H1 (cell line): ENCODE results near the gene CAPG. TPM values are rescaled to one million over a fixed set of nuclear protein-coding genes. Genes with fewer than 3 reads are reported as not detected.

ENCODE experiments used
- CTCF ChIA-PET: fragments of 300-600 bp; sonication (Branson Sonifier 250); formaldehyde crosslinking; loops from one replicate; lab custom pipeline; 2021; ENCODE audit not compliant: partially characterized antibody; lab: Charles Lee
- POLR2A ChIA-PET: fragments of 300-600 bp; sonication (Branson Sonifier 250); formaldehyde crosslinking; loops from one replicate; lab custom pipeline; 2021; ENCODE audit warnings: inconsistent platforms; ENCODE audit not compliant: partially characterized antibody; lab: Charles Lee
- DNase-seq, 2 experiments: peaks; one replicate each; pipeline versions ENCODE4 v3.0.0 to v3.0.0-alpha.2; 2010 to 2022; ENCODE audit warnings: low spot score in 2 of 2, low read depth in 1 of 2, mixed read lengths in 1 of 2
- FAIRE-seq: peaks from 2 replicates; lab custom pipeline; 2011; peaks lifted over from hg19 to GRCh38; lab: Jason Lieb, UNC
- H2AFZ ChIP-seq: 2 replicates; pipeline ENCODE4 v1.8.1; 2012; ENCODE audit warnings: low read length, inconsistent platforms
- H2AK5ac ChIP-seq: 2 replicates; pipeline ENCODE4 v1.6.1; 2013; ENCODE audit warnings: low read depth, low read length
- H2BK120ac ChIP-seq: replicated peaks from 2 replicates; pipeline ENCODE3; 2013; ENCODE audit warnings: low read depth, low read length, inconsistent platforms
- H2BK12ac ChIP-seq: 2 replicates; pipeline ENCODE4 v1.6.1; 2013; ENCODE audit warnings: low read depth, low read length
- H2BK15ac ChIP-seq: 2 replicates; pipeline ENCODE4 v1.6.1; 2013; ENCODE audit warnings: low read length
- H2BK20ac ChIP-seq: 2 replicates; pipeline ENCODE4 v1.6.1; 2013; ENCODE audit warnings: low read length
- H2BK5ac ChIP-seq: 2 replicates; pipeline ENCODE4 v1.6.1; 2013; ENCODE audit warnings: low read depth, low read length
- H3K14ac ChIP-seq: 2 replicates; pipeline ENCODE4 v1.6.1; 2013; ENCODE audit warnings: inconsistent platforms; ENCODE audit not compliant: insufficient read length
- H3K18ac ChIP-seq: 2 replicates; pipeline ENCODE4 v1.6.1; 2013; ENCODE audit warnings: low read length; ENCODE audit errors: extremely low read depth
- H3K23ac ChIP-seq: 2 replicates; pipeline ENCODE4 v1.6.1; 2013; ENCODE audit warnings: inconsistent platforms; ENCODE audit not compliant: insufficient read length
- H3K23me2 ChIP-seq: 2 replicates; pipeline ENCODE4 v1.6.1; 2013; ENCODE audit warnings: low read depth, low read length
- H3K27ac ChIP-seq: 2 replicates; pipeline ENCODE4 v1.6.1; 2011; ENCODE audit warnings: low read depth, low read length, inconsistent platforms
- H3K27me3 ChIP-seq, 4 experiments: replicated peaks in 1 of 4; 1 replicate in 1 of 4; 2 replicates in 3 of 4; pipeline versions ENCODE4 v1.6.1 to v1.8.1; 2011 to 2013; ENCODE audit warnings: low read length in 3 of 4, mild to moderate bottlenecking in 3 of 4, inconsistent platforms in 2 of 4, mixed read lengths in 2 of 4, moderate library complexity in 1 of 4; ENCODE audit not compliant: control insufficient read depth in 3 of 4, insufficient read depth in 3 of 4; ENCODE audit errors: extremely low read depth in 1 of 4
- H3K36me3 ChIP-seq, 4 experiments: 2 replicates each; pipeline versions ENCODE4 v1.6.1 to v1.8.1; 2011 to 2013; ENCODE audit warnings: mild to moderate bottlenecking in 4 of 4, low read length in 3 of 4, moderate library complexity in 2 of 4, control low read depth in 1 of 4, inconsistent platforms in 1 of 4; ENCODE audit not compliant: insufficient read depth in 4 of 4, control insufficient read depth in 2 of 4
- H3K4ac ChIP-seq: replicated peaks from 2 replicates; pipeline ENCODE3; 2013; ENCODE audit warnings: low read length, low read depth, mixed read lengths, inconsistent platforms; ENCODE audit not compliant: insufficient read length
- H3K4me1 ChIP-seq, 4 experiments: replicated peaks in 1 of 4; 1 replicate in 1 of 4; 2 replicates in 3 of 4; pipeline versions ENCODE4 v1.6.1 to v1.8.1; 2011 to 2013; ENCODE audit warnings: low read length in 3 of 4, inconsistent platforms in 2 of 4, mixed read lengths in 1 of 4; ENCODE audit not compliant: insufficient read depth in 4 of 4, control insufficient read depth in 3 of 4
- H3K4me2 ChIP-seq, 2 experiments: 2 replicates each; pipeline versions ENCODE4 v1.6.1 to v1.8.1; 2011 to 2013; ENCODE audit warnings: low read depth in 2 of 2, low read length in 2 of 2, control low read depth in 1 of 2, inconsistent platforms in 1 of 2, mild to moderate bottlenecking in 1 of 2; ENCODE audit not compliant: insufficient read depth in 1 of 2
- H3K4me3 ChIP-seq, 4 experiments: fragments of 200-600, 300-600 bp in 1 of 4; sonication (generic), shearing (Covaris generic), sonication (Bioruptor Twin) in 1 of 4; 2 replicates each; pipeline versions ENCODE4 v1.5.1 to v1.8.1; 2011 to 2016; ENCODE audit warnings: low read length in 4 of 4, low read depth in 3 of 4, control low read depth in 2 of 4, inconsistent platforms in 2 of 4, mild to moderate bottlenecking in 2 of 4, mixed read lengths in 1 of 4, moderate library complexity in 1 of 4; ENCODE audit not compliant: insufficient read depth in 2 of 4; ENCODE audit errors: extremely low read depth in 1 of 4
- H3K56ac ChIP-seq: replicated peaks from 2 replicates; pipeline ENCODE3; 2013; ENCODE audit warnings: low read depth, mild to moderate bottlenecking, mixed read lengths, low read length, inconsistent platforms; ENCODE audit not compliant: insufficient read length
- H3K79me1 ChIP-seq: 2 replicates; pipeline ENCODE4 v1.6.1; 2013; ENCODE audit warnings: low read depth, low read length, control low read depth
- H3K79me2 ChIP-seq, 2 experiments: 2 replicates each; pipeline versions ENCODE4 v1.6.1 to v1.8.1; 2012 to 2013; ENCODE audit warnings: low read length in 2 of 2, mild to moderate bottlenecking in 2 of 2, inconsistent platforms in 1 of 2; ENCODE audit not compliant: insufficient read depth in 2 of 2, control insufficient read depth in 1 of 2
- H3K9ac ChIP-seq, 4 experiments: replicated peaks in 1 of 4; 1 replicate in 1 of 4; 2 replicates in 3 of 4; pipeline versions ENCODE4 v1.6.1 to v1.8.1; 2011 to 2013; ENCODE audit warnings: low read depth in 3 of 4, low read length in 3 of 4, control low read depth in 2 of 4, mild to moderate bottlenecking in 2 of 4, moderate library complexity in 2 of 4, inconsistent platforms in 1 of 4; ENCODE audit errors: extremely low read depth in 1 of 4
- H3K9me3 ChIP-seq, 2 experiments: 2 replicates each; pipeline versions ENCODE4 v1.6.1 to v1.8.1; 2012 to 2013; ENCODE audit warnings: mild to moderate bottlenecking in 2 of 2, moderate library complexity in 2 of 2, control low read depth in 1 of 2, inconsistent platforms in 1 of 2, low read depth in 1 of 2, low read length in 1 of 2, mixed read lengths in 1 of 2; ENCODE audit not compliant: insufficient read depth in 2 of 2
- H4K20me1 ChIP-seq, 2 experiments: replicated peaks in 1 of 2; 2 replicates each; pipeline versions ENCODE3 to v1.8.1; 2011 to 2013; ENCODE audit warnings: inconsistent platforms in 2 of 2, low read length in 2 of 2, mild to moderate bottlenecking in 1 of 2; ENCODE audit not compliant: insufficient read depth in 2 of 2, control insufficient read depth in 1 of 2
- H4K5ac ChIP-seq: 2 replicates; pipeline ENCODE4 v1.6.1; 2013; ENCODE audit warnings: low read length, low read depth, mixed read lengths, inconsistent platforms; ENCODE audit not compliant: insufficient read length
- H4K8ac ChIP-seq: 2 replicates; pipeline ENCODE4 v1.8.0; 2013; ENCODE audit warnings: mild to moderate bottlenecking, moderate library complexity, low read length, inconsistent platforms; ENCODE audit not compliant: insufficient read depth; ENCODE audit errors: extremely low read depth
- H4K91ac ChIP-seq: replicated peaks from 2 replicates; pipeline ENCODE3; 2013; ENCODE audit warnings: low read length, mixed read lengths, inconsistent platforms; ENCODE audit not compliant: insufficient read length
- CREB1 ChIP-seq: IDR thresholded peaks from 2 replicates; pipeline ENCODE4 v1.6.1; 2012; ENCODE audit warnings: inconsistent platforms
- CTCF ChIP-seq, 3 experiments: IDR thresholded peaks; 1 replicate in 2 of 3; 2 replicates in 1 of 3; pipeline versions ENCODE4 v1.5.1 to v1.6.1; 2011; ENCODE audit warnings: low read length in 3 of 3, mild to moderate bottlenecking in 3 of 3, inconsistent platforms in 2 of 3, low read depth in 1 of 3, moderate library complexity in 1 of 3; ENCODE audit not compliant: insufficient read depth in 1 of 3; ENCODE audit errors: control extremely low read depth in 1 of 3
- GTF2F1 ChIP-seq: IDR thresholded peaks from 2 replicates; pipeline ENCODE4 v1.6.1; 2012; ENCODE audit warnings: low read depth, low read length, improper control_type of control experiment, borderline replicate concordance
- HDAC2 ChIP-seq, 2 experiments: fragments of 300-600 bp in 1 of 2; sonication (generic) in 1 of 2; IDR thresholded peaks; 2 replicates each; pipeline ENCODE4 v1.6.1; 2011 to 2012; ENCODE audit warnings: low read depth in 2 of 2, low read length in 2 of 2, mild to moderate bottlenecking in 2 of 2, moderate library complexity in 2 of 2, borderline replicate concordance in 1 of 2, inconsistent platforms in 1 of 2
- NRF1 ChIP-seq: IDR thresholded peaks from 2 replicates; pipeline ENCODE4 v1.6.1; 2011; ENCODE audit warnings: mild to moderate bottlenecking, low read depth, low read length, improper control_type of control experiment
- PHF8 ChIP-seq: fragments of 200-600 bp; sonication (generic); conservative IDR thresholded peaks from 2 replicates; pipeline ENCODE4 v1.7.1; 2012; ENCODE audit warnings: low read depth, mild to moderate bottlenecking, inconsistent platforms, low read length, moderate library complexity
- RAD21 ChIP-seq, 2 experiments: IDR thresholded peaks in 1 of 2; conservative IDR thresholded peaks in 1 of 2; 2 replicates each; pipeline ENCODE4 v1.6.1; 2011; ENCODE audit warnings: low read depth in 2 of 2, low read length in 2 of 2, improper control_type of control experiment in 1 of 2, inconsistent platforms in 1 of 2, mild to moderate bottlenecking in 1 of 2, moderate library complexity in 1 of 2
- SAP30 ChIP-seq: fragments of 300-600 bp; sonication (generic); IDR thresholded peaks from 2 replicates; pipeline ENCODE4 v1.7.1; 2012; ENCODE audit warnings: low read length, moderate library complexity, mild to moderate bottlenecking, inconsistent platforms; ENCODE audit not compliant: insufficient read depth, insufficient replicate concordance
- SP2 ChIP-seq: IDR thresholded peaks from 2 replicates; pipeline ENCODE4 v1.6.1; 2012; ENCODE audit warnings: mild to moderate bottlenecking, low read length, inconsistent platforms
- SUZ12 ChIP-seq: fragments of 200-600 bp; sonication (generic); IDR thresholded peaks from 2 replicates; pipeline ENCODE4 v1.6.1; 2012; ENCODE audit warnings: mild to moderate bottlenecking, inconsistent platforms, low read length, moderate library complexity, mixed read lengths
- TAF1 ChIP-seq: IDR thresholded peaks from 2 replicates; pipeline ENCODE4 v1.6.1; 2011; ENCODE audit warnings: mild to moderate bottlenecking, low read depth, low read length
- WGBS, 2 experiments: shearing (Covaris generic) in 1 of 2; methylation state at CpG; one replicate each; pipeline versions ENCODE4 v1.1.6 to v1.1.7; 2013 to 2015; ENCODE audit warnings: low lambda C conversion rate in 2 of 2, mixed read lengths in 2 of 2, inconsistent platforms in 1 of 2, low coverage in 1 of 2, missing lambda C conversion rate in 1 of 2; ENCODE audit not compliant: insufficient replicate concordance in 2 of 2, insufficient coverage in 1 of 2, insufficient read length in 1 of 2; ENCODE audit errors: extremely low coverage in 1 of 2, missing lambda C conversion rate in 1 of 2; 5-methylcytosine and 5-hydroxymethylcytosine counted together
- polyA plus RNA-seq, 7 experiments: library from polyadenylated mRNA; depleted of rRNA in 3 of 7; stranded (reverse) in 5 of 7; unstranded in 2 of 7; fragments of >200 nt in 5 of 7; fragments of 200-250 nt in 2 of 7; gene quantifications; 1 replicate in 5 of 7; 2 replicates in 1 of 7; 4 replicates in 1 of 7; pipeline versions ENCODE4 v1.2.1 to v1.2.3, GENCODE V29; 2011 to 2013; ENCODE audit warnings: missing spikeins in 2 of 7, mixed read lengths in 2 of 7
- total RNA-seq: library from RNA; stranded (reverse); fragmentation: NEBNext Ultra II Directional; extraction: Animal tissue kit (Norgen Biotek cat#: 25700); gene quantifications from 2 replicates; pipeline ENCODE4 v1.2.1, GENCODE V29; 2021

CAPG gene
- total and polyA plus RNA-seq, 2 of the 8 experiments (the other 6 are each of a cell fraction or from before 2014, with no cell fraction given), result 80.5 to 89.0 TPM

GRCh38 chr2:85387754-85388153, 22.4 kb downstream of the CAPG start:
- no peak for FAIRE-seq
- TF ChIP-seq NRF1, result no peak
- TF ChIP-seq CTCF (IDR thresholded peaks at IDR 0.05; ENCODE audit: control extremely low read depth in 1 of 3, insufficient read depth in 1 of 3, low read depth in 1 of 3, low read length in 3 of 3), result no peak
- no peak for TF ChIP-seq PHF8
- no peak for TF ChIP-seq SP2
- no peak for TF ChIP-seq SAP30
- TF ChIP-seq HDAC2 (IDR thresholded peaks at IDR 0.05; ENCODE audit: borderline replicate concordance in 1 of 2, low read depth in 2 of 2, low read length in 2 of 2), result no peak
- TF ChIP-seq TAF1, result no peak
- no peak for TF ChIP-seq SUZ12
- no peak for TF ChIP-seq RAD21 (IDR thresholded peaks at IDR 0.05 in 1 of 2, conservative IDR thresholded peaks at IDR 0.05 in 1 of 2; ENCODE audit: low read depth in 2 of 2, low read length in 2 of 2)
- TF ChIP-seq GTF2F1, result no peak
- TF ChIP-seq CREB1, result no peak

More at GRCh38 chr2:85387754-85388153, 22.4 kb downstream of the CAPG start:
- Histone ChIP-seq H3K4me3 (no peak overlapping the region), H3K9ac (no peak overlapping the region), H2BK20ac (no peak overlapping the region), H3K18ac (no peak overlapping the region), H4K20me1 (no peaks in the 10 kb centered on the region), H3K27me3 (no peaks in the 10 kb centered on the region; a peak in 1 of 7 replicates), H3K36me3 (no peaks in the 10 kb centered on the region), H3K4me1 (peaks cover 0 to 9% (median 2%) of the 10 kb centered on the region in 4 experiments; a peak in 3 of 7 replicates), H3K79me1 (no peaks in the 10 kb centered on the region), H4K5ac (no peak overlapping the region), H4K8ac (no peak overlapping the region), H2BK120ac (no peak overlapping the region), H2BK12ac (no peak overlapping the region), H3K4ac (no peak overlapping the region), H2BK5ac (no peak overlapping the region), H2AK5ac (no peak overlapping the region), H2AFZ (no peak overlapping the region), H3K79me2 (no peaks in the 10 kb centered on the region), H3K23ac (no peak overlapping the region), H3K14ac (no peak overlapping the region), H3K9me3 (no peaks in the 10 kb centered on the region), H4K91ac (no peak overlapping the region), H3K23me2 (no peaks in the 10 kb centered on the region), H2BK15ac (no peak overlapping the region), H3K56ac (no peak overlapping the region), H3K27ac (no peak overlapping the region), H3K4me2 (no peak overlapping the region)
- WGBS, 2 experiments, result 96% methylated on average over 2 of the region's 2 CpGs; no CpG with 5 or more reads in 1 of the 2 experiments
- ChIA-PET POLR2A (interaction anchor here (0.7 to 25.0 kb wide), 3 partner anchors 11 to 157 kb away, joined by 3 to 396 read pairs (median 4); partner anchors contain the start of gene MAT2A), CTCF (interaction anchor here (0.7 to 8.6 kb wide), 8 partner anchors 10 to 169 kb away, joined by 3 to 102 read pairs (median 4); partner anchors contain the start of gene SH2D6)
- DNase-seq, result no peak
